ENCODE results near the gene RPL37.
A peak's percentile ranks its signal among the peaks of the same experiment; 100 is the strongest.
"Not testable (repeated sequence)": the region's sequence is repeated elsewhere in the genome, so short reads cannot be mapped to it uniquely, and the experiment has no call there.

RPL37 gene

GRCh38 chr5:40834849-40835787, at the start of gene RPL37:
Gene RPL37, minus strand, starts transcription at chr5:40835222. Its CDS starts 37 bp downstream, at chr5:40835185.
- DNase-seq: peak; percentile 98

GRCh38 chr5:40883051-40883450, 48.0 kb upstream of the RPL37 start:
- not testable (repeated sequence) for DNase-seq

- no peak for DNase-seq
Observed at GRCh38 chr5:40882291-40882690, 47.3 kb upstream of the RPL37 start.

- peak; percentile 42 for DNase-seq
Observed at GRCh38 chr5:40879163-40879942, 44.3 kb upstream of the RPL37 start.

- no peak for DNase-seq
Observed at GRCh38 chr5:40877371-40877988, 42.5 kb upstream of the RPL37 start.

- no peak for DNase-seq
Observed at GRCh38 chr5:40875958-40876357, 40.9 kb upstream of the RPL37 start.

GRCh38 chr5:40873286-40873880, 38.4 kb upstream of the RPL37 start:
- peak; percentile 72 for DNase-seq

GRCh38 chr5:40872253-40872652, 37.2 kb upstream of the RPL37 start:
- not testable (repeated sequence) for DNase-seq

GRCh38 chr5:40871177-40871576, 36.2 kb upstream of the RPL37 start:
- no peak for DNase-seq

- DNase-seq: no peak
Observed at GRCh38 chr5:40869384-40869783, 34.4 kb upstream of the RPL37 start.

- DNase-seq: no peak
Observed at GRCh38 chr5:40866844-40867243, 31.8 kb upstream of the RPL37 start.

GRCh38 chr5:40865004-40865403, 30.0 kb upstream of the RPL37 start:
- not testable (repeated sequence) for DNase-seq

- DNase-seq: no peak
Observed at GRCh38 chr5:40860711-40861110, 25.7 kb upstream of the RPL37 start.

GRCh38 chr5:40853632-40854192, 18.7 kb upstream of the RPL37 start:
- no peak for DNase-seq

GRCh38 chr5:40847525-40847924, 12.5 kb upstream of the RPL37 start:
- DNase-seq: no peak

- no peak for DNase-seq
Observed at GRCh38 chr5:40846371-40846770, 11.3 kb upstream of the RPL37 start.

GRCh38 chr5:40844565-40844964, 9.5 kb upstream of the RPL37 start:
- no peak for DNase-seq

- DNase-seq: peak; percentile 23
Observed at GRCh38 chr5:40842351-40842750, 7.3 kb upstream of the RPL37 start.

GRCh38 chr5:40841068-40841805, 6.2 kb upstream of the RPL37 start, which contains the start of gene CARD6:
Gene CARD6, plus strand, starts transcription at chr5:40841367. Its CDS starts 16 bp downstream, at chr5:40841383.
- DNase-seq: peak; percentile 82

GRCh38 chr5:40838086-40838485, 3.1 kb upstream of the RPL37 start:
- DNase-seq: peak; percentile 51

GRCh38 chr5:40834391-40834848, 602 bp downstream of the RPL37 start:
- peak; percentile 56 for DNase-seq
